ACHN (cell line): Measurements from ENCODE around the gene TRPM2.
"Not testable (repeated sequence)": the region's sequence is repeated elsewhere in the genome, so short reads cannot be mapped to it uniquely, and the experiment has no call there.

ENCODE experiments used
- DNase-seq: peaks from one replicate; pipeline ENCODE4 v3.0.0-alpha.2; 2015
- in situ Hi-C: cut with HindIII; loops from 2 replicates; pipeline ENCODE4 v1.10.0; 2017; ENCODE audit warnings: low sequenced_read_pairs, low pct_ligation_motif_present, low pct_unique_long_range_greater_than_20kb

The TRPM2 gene

GRCh38 chr21:44461005-44461404 lies 107.6 kb downstream of the TRPM2 start:
- in situ Hi-C loops: no loop called here
- DNase-seq: no peak

GRCh38 chr21:44461464-44462001 lies 108.1 kb downstream of the TRPM2 start:
- in situ Hi-C loops: no loop called here
- DNase-seq: no peak

- in situ Hi-C loops: no loop called here
- DNase-seq: no peak
Observed at GRCh38 chr21:44462086-44462833, 108.8 kb downstream of the TRPM2 start.

- DNase-seq: no peak
Observed at GRCh38 chr21:44462834-44463200, 109.4 kb downstream of the TRPM2 start.

GRCh38 chr21:44463724-44464123 lies 110.3 kb downstream of the TRPM2 start:
- no peak for DNase-seq
- in situ Hi-C loops: no loop called here

More at GRCh38 chr21:44462834-44463200, 109.4 kb downstream of the TRPM2 start:
- in situ Hi-C loops: no loop called here

- no peak for DNase-seq
- in situ Hi-C loops: no loop called here
Observed at GRCh38 chr21:44464351-44464750, 110.9 kb downstream of the TRPM2 start.

- no peak for DNase-seq
- in situ Hi-C loops: no loop called here
Observed at GRCh38 chr21:44466351-44466954, 113.0 kb downstream of the TRPM2 start.

- in situ Hi-C loops: no loop called here
- DNase-seq: no peak
Observed at GRCh38 chr21:44466996-44467858, 113.8 kb downstream of the TRPM2 start.

GRCh38 chr21:44467859-44468195 lies 114.4 kb downstream of the TRPM2 start:
- in situ Hi-C loops: no loop called here
- DNase-seq: no peak

- in situ Hi-C loops: no loop called here
- no peak for DNase-seq
Observed at GRCh38 chr21:44471341-44471740, 117.9 kb downstream of the TRPM2 start.

GRCh38 chr21:44471996-44472395 lies 118.6 kb downstream of the TRPM2 start:
- DNase-seq: no peak
- in situ Hi-C loops: no loop called here

- no peak for DNase-seq
- in situ Hi-C loops: no loop called here
Observed at GRCh38 chr21:44473915-44474555, 120.6 kb downstream of the TRPM2 start.

GRCh38 chr21:44475266-44475845 lies 121.9 kb downstream of the TRPM2 start:
- in situ Hi-C loops: no loop called here
- DNase-seq: no peak

- no peak for DNase-seq
- in situ Hi-C loops: no loop called here
Observed at GRCh38 chr21:44477131-44477530, 123.7 kb downstream of the TRPM2 start.

GRCh38 chr21:44477712-44478111 lies 124.3 kb downstream of the TRPM2 start:
- in situ Hi-C loops: no loop called here
- no peak for DNase-seq

- in situ Hi-C loops: no loop called here
- DNase-seq: no peak
Observed at GRCh38 chr21:44478124-44478800, 124.8 kb downstream of the TRPM2 start.

- no peak for DNase-seq
- in situ Hi-C loops: no loop called here
Observed at GRCh38 chr21:44478801-44479167, 125.4 kb downstream of the TRPM2 start.

- peak; percentile 24 for DNase-seq
- in situ Hi-C loops: not testable (repeated sequence)
Observed at GRCh38 chr21:44479556-44480199, 126.3 kb downstream of the TRPM2 start.
